Panc1 (cell line): ENCODE measurements around the gene XPNPEP1. TPM values are rescaled to one million over a fixed set of nuclear protein-coding genes. Genes with fewer than 3 reads are reported as not detected.

Experiments
- ATAC-seq: fragments of 200-7000 bp; cut with Tn5 transposase; 2 replicates; pipeline ENCODE4 v1.9.1; 2020; ENCODE audit warnings: mild to moderate bottlenecking, moderate library complexity
- BruUV-seq: library from RNA; stranded (reverse); fragments of 400-500 nt; replicated peaks from 2 replicates; lab custom pipeline; 2021; lab: Mats Ljungman, UMichigan
- CTCF ChIA-PET: fragments of 300-600 bp; sonication (Branson Sonifier 250); formaldehyde crosslinking; loops from one replicate; lab custom pipeline; 2022; ENCODE audit warnings: antibody characterized with exemption; lab: Charles Lee
- POLR2A ChIA-PET: fragments of 300-600 bp; sonication (Branson Sonifier 250); formaldehyde crosslinking; loops from one replicate; lab custom pipeline; 2022; ENCODE audit warnings: antibody characterized with exemption; lab: Charles Lee
- DNase-seq: peaks from one replicate; pipeline ENCODE4 v3.0.0-alpha.2; 2010; ENCODE audit warnings: low read depth, low spot score
- H3K27ac ChIP-seq: 2 replicates; pipeline ENCODE4 v1.5.1; 2011; ENCODE audit warnings: mild to moderate bottlenecking, low read length, inconsistent platforms
- H3K27me3 ChIP-seq: fragments of 200-500 bp; sonication (Bioruptor generic); 2 replicates; pipeline ENCODE4 v1.6.0; 2014; ENCODE audit warnings: low read length, inconsistent platforms; ENCODE audit not compliant: control insufficient read depth, insufficient read depth
- H3K36me3 ChIP-seq: fragments of 200-500 bp; sonication (Bioruptor generic); 2 replicates; pipeline ENCODE4 v1.5.1; 2014; ENCODE audit warnings: inconsistent platforms, mild to moderate bottlenecking, low read length, moderate library complexity; ENCODE audit not compliant: control insufficient read depth, insufficient read depth
- H3K4me1 ChIP-seq: 2 replicates; pipeline ENCODE4 v1.5.1; 2011; ENCODE audit warnings: inconsistent platforms, mild to moderate bottlenecking, low read length, moderate library complexity; ENCODE audit not compliant: control insufficient read depth, insufficient read depth
- H3K4me3 ChIP-seq, 2 experiments: 2 replicates each; pipeline ENCODE4 v1.5.1; 2011 to 2012; ENCODE audit warnings: low read depth in 2 of 2, low read length in 2 of 2, mild to moderate bottlenecking in 2 of 2, inconsistent platforms in 1 of 2, moderate library complexity in 1 of 2
- H3K9me3 ChIP-seq: fragments of 200-500 bp; sonication (Bioruptor generic); 2 replicates; pipeline ENCODE4 v1.5.1; 2014; ENCODE audit warnings: low read depth, mild to moderate bottlenecking, inconsistent platforms, low read length, moderate library complexity; ENCODE audit not compliant: control insufficient read depth, insufficient read depth
- POLR2AphosphoS5 ChIP-seq: IDR thresholded peaks from 2 replicates; pipeline ENCODE4 v1.6.1; 2012; ENCODE audit warnings: mild to moderate bottlenecking, low read depth, low read length, moderate library complexity
- SIN3A ChIP-seq: IDR thresholded peaks from 2 replicates; pipeline ENCODE4 v1.6.1; 2012; ENCODE audit warnings: low read depth, mild to moderate bottlenecking, low read length, moderate library complexity, borderline replicate concordance; ENCODE audit not compliant: insufficient read depth
- TCF7L2 ChIP-seq: IDR thresholded peaks from 2 replicates; pipeline ENCODE4 v1.6.1; 2011; ENCODE audit warnings: mild to moderate bottlenecking, low read depth, low read length, inconsistent platforms
- in situ Hi-C: cut with HindIII; loops from 2 replicates; pipeline ENCODE4 v1.10.0; 2016; ENCODE audit warnings: low sequenced_read_pairs, low pct_unique_long_range_greater_than_20kb
- intact Hi-C: fragments of 100-400 bp; cut with micrococcal nuclease; formaldehyde crosslinking; loops from one replicate; pipeline ENCODE4 v1.10.0; 2022; ENCODE audit not compliant: unreplicated experiment
- total RNA-seq: library from RNA; stranded (reverse); gene quantifications from one replicate; pipeline ENCODE4 v1.2.1, GENCODE V29; 2021; ENCODE audit not compliant: unreplicated experiment
- TF ChIP-seq, protein P1 (sequence below): fragments of 450-650 bp; IDR thresholded peaks from 2 replicates; pipeline ENCODE4 v1.5.1; 2017; ENCODE audit warnings: mild to moderate bottlenecking
- TF ChIP-seq, protein P2 (sequence below), 2 experiments: IDR thresholded peaks; 2 replicates each; pipeline ENCODE4 v1.6.1; 2011 to 2012; ENCODE audit warnings: low read depth in 2 of 2, control low read depth in 1 of 2, low read length in 1 of 2, mild to moderate bottlenecking in 1 of 2, moderate library complexity in 1 of 2; ENCODE audit not compliant: insufficient read depth in 1 of 2

XPNPEP1 gene
- total RNA-seq, 1 experiment from 2014 or later, result 61.2 TPM

DNA sequence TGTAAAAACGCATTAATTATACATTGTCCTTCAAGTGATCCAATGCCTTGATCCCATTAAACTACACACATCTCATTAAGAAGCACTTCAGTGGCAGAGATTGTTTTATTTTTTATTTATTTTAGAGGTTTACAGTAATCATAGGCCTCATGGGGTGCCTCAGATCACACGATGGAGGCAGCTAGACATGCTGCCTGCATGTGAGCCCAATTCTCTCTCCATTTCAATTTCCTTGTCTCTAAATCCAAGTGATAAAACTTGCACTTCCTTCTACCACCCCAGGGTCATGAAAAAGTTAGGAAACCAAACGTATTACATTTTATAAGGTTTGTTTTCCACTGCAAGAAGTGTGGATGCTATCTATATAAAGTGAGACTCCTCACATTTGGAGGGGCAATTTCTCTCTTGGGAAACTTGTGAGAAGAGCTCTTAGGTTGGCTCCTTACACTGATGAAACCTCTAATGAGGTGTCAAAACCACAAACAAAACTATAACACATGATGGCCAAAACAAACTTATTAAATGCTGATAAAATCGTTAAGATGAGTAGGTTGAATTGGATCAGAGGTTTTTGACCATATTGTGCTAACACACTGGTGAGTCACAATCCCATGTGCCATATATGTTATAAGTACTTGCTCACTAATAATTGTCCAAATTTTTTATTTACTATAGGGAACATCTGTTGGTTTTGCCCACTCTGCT, 22.3 kb upstream of the XPNPEP1 start:
- BruUV-seq, result no TSS peak
- Histone ChIP-seq H3K4me3 (no peak overlapping the region), H3K27me3 (no peaks in the 10 kb centered on the region), H3K9me3 (no peaks in the 10 kb centered on the region), H3K36me3 (no peaks in the 10 kb centered on the region), H3K4me1 (no peaks in the 10 kb centered on the region), H3K27ac (no peak overlapping the region)
- ChIA-PET POLR2A (no interaction called here), CTCF (no interaction called here)
- no peak for ATAC-seq
- no peak for DNase-seq
- in situ Hi-C loops, result no loop called here
- TF ChIP-seq, protein P1, sequence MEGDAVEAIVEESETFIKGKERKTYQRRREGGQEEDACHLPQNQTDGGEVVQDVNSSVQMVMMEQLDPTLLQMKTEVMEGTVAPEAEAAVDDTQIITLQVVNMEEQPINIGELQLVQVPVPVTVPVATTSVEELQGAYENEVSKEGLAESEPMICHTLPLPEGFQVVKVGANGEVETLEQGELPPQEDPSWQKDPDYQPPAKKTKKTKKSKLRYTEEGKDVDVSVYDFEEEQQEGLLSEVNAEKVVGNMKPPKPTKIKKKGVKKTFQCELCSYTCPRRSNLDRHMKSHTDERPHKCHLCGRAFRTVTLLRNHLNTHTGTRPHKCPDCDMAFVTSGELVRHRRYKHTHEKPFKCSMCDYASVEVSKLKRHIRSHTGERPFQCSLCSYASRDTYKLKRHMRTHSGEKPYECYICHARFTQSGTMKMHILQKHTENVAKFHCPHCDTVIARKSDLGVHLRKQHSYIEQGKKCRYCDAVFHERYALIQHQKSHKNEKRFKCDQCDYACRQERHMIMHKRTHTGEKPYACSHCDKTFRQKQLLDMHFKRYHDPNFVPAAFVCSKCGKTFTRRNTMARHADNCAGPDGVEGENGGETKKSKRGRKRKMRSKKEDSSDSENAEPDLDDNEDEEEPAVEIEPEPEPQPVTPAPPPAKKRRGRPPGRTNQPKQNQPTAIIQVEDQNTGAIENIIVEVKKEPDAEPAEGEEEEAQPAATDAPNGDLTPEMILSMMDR, result no peak
- TF ChIP-seq, protein P2, sequence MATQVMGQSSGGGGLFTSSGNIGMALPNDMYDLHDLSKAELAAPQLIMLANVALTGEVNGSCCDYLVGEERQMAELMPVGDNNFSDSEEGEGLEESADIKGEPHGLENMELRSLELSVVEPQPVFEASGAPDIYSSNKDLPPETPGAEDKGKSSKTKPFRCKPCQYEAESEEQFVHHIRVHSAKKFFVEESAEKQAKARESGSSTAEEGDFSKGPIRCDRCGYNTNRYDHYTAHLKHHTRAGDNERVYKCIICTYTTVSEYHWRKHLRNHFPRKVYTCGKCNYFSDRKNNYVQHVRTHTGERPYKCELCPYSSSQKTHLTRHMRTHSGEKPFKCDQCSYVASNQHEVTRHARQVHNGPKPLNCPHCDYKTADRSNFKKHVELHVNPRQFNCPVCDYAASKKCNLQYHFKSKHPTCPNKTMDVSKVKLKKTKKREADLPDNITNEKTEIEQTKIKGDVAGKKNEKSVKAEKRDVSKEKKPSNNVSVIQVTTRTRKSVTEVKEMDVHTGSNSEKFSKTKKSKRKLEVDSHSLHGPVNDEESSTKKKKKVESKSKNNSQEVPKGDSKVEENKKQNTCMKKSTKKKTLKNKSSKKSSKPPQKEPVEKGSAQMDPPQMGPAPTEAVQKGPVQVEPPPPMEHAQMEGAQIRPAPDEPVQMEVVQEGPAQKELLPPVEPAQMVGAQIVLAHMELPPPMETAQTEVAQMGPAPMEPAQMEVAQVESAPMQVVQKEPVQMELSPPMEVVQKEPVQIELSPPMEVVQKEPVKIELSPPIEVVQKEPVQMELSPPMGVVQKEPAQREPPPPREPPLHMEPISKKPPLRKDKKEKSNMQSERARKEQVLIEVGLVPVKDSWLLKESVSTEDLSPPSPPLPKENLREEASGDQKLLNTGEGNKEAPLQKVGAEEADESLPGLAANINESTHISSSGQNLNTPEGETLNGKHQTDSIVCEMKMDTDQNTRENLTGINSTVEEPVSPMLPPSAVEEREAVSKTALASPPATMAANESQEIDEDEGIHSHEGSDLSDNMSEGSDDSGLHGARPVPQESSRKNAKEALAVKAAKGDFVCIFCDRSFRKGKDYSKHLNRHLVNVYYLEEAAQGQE (IDR thresholded peaks at IDR 0.05; ENCODE audit: insufficient read depth in 1 of 2, low read depth in 2 of 2, low read length in 1 of 2), result no peak
- no peak for TF ChIP-seq POLR2AphosphoS5
- TF ChIP-seq SIN3A, result no peak
- no peak for TF ChIP-seq TCF7L2
- intact Hi-C loops, result no loop called here

DNA sequence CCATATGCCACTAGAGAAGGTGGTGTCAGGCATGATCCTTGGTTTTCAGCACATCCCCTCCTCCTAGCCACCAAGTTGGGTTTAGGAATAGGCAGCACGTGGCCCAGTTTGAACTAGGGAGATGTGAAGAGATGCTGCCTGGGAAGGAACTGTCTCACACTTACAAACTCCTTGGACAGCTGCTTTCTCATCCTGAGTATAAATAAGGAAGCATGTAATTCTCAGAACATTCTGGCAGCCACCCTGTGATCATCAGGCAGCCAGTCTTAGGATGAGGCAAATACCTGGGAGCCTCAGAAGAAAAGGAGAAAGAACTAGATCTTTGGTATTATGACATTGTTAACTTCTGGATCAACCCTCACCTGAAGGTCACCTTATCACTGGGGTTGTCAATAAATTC, 21.3 kb upstream of the XPNPEP1 start:
- Histone ChIP-seq H3K27ac (no peak overlapping the region), H3K4me1 (no peaks in the 10 kb centered on the region), H3K9me3 (no peaks in the 10 kb centered on the region), H3K27me3 (no peaks in the 10 kb centered on the region), H3K4me3 (no peak overlapping the region), H3K36me3 (no peaks in the 10 kb centered on the region)
- ChIA-PET POLR2A (no interaction called here), CTCF (no interaction called here)
- DNase-seq (no peak), ATAC-seq (no peak)
- TF ChIP-seq, protein P2 (IDR thresholded peaks at IDR 0.05; ENCODE audit: insufficient read depth in 1 of 2, low read depth in 2 of 2, low read length in 1 of 2), result no peak
- no peak for TF ChIP-seq TCF7L2
- TF ChIP-seq, protein P1, result no peak
- TF ChIP-seq SIN3A, result no peak
- TF ChIP-seq POLR2AphosphoS5, result no peak
- intact Hi-C loops (no loop called here), in situ Hi-C loops (no loop called here)
- no TSS peak for BruUV-seq
